Psoas muscle (tissue), 8 donors: Measurements from ENCODE around the gene DLG4. TPM values are rescaled to one million over a fixed set of nuclear protein-coding genes. Genes with fewer than 3 reads are reported as not detected.

Experiments used
- ATAC-seq, 4 donors: fragments of 200-7000 bp; cut with Tn5 transposase; one replicate each; pipeline ENCODE4 v1.9.1; 2020; ENCODE audit warnings: moderate library complexity in 3 of 4, mild to moderate bottlenecking in 2 of 4
- DNase-seq, 2 donors: peaks; one replicate each; pipeline ENCODE4 v3.0.0-alpha.2; 2020
- H3K27ac ChIP-seq: fragments of 200-600 bp; one replicate; pipeline ENCODE4 v1.8.0; 2022
- H3K27me3 ChIP-seq, 3 donors: fragments of 200-600 bp in 1 of 3; one replicate each; pipeline versions ENCODE4 v1.6.1 to v1.8.0; 2013 to 2022; ENCODE audit warnings: low read length in 2 of 3, mild to moderate bottlenecking in 2 of 3, moderate library complexity in 1 of 3; ENCODE audit not compliant: insufficient read depth in 3 of 3
- H3K36me3 ChIP-seq, 2 donors: fragments of 200-600 bp in 1 of 2; one replicate each; pipeline versions ENCODE4 v1.6.1 to v1.8.0; 2013 to 2022; ENCODE audit warnings: low read depth in 1 of 2, mild to moderate bottlenecking in 1 of 2, moderate library complexity in 1 of 2; ENCODE audit not compliant: insufficient read depth in 1 of 2
- H3K4me1 ChIP-seq: fragments of 200-600 bp; one replicate; pipeline ENCODE4 v1.8.0; 2022
- H3K4me3 ChIP-seq: fragments of 200-600 bp; one replicate; pipeline ENCODE4 v1.8.0; 2022; ENCODE audit warnings: mild to moderate bottlenecking
- H3K9me3 ChIP-seq: fragments of 200-600 bp; one replicate; pipeline ENCODE4 v1.8.0; 2022
- CTCF ChIP-seq: fragments of 200-600 bp; IDR thresholded peaks from one replicate; pipeline ENCODE4 v1.8.0; 2022; ENCODE audit warnings: antibody characterized with exemption
- WGBS, 3 donors: extraction: QIAGEN DNeasy Blood & Tissue Kit; methylation state at CpG; one replicate each; pipeline versions ENCODE4 v1.1.6 to v1.1.7; 2013; 5-methylcytosine and 5-hydroxymethylcytosine counted together
- intact Hi-C, 2 donors: fragments of 100-400 bp; cut with DNase I; formaldehyde crosslinking; loops; one replicate each; pipeline versions ENCODE4 v1.11.0 to v1.14.2; 2022
- polyA plus RNA-seq, 3 donors: library from polyadenylated mRNA; stranded (reverse); fragments of 200-250 nt; gene quantifications; one replicate each; pipeline ENCODE4 v1.2.3, GENCODE V29; 2013
- total RNA-seq, 4 donors: library from RNA; stranded (reverse); fragmentation: NEBNext Ultra II Directional in 2 of 4; extraction: Animal tissue kit (Norgen Biotek cat#: 25700) in 2 of 4; gene quantifications; one replicate each; pipeline versions ENCODE4 v1.2.1 to v1.2.4, GENCODE V29; 2021 to 2023
- donor health status: healthy with polysubstance abuse.
- donor health status: DM: no; HTN: no; CAD: no; lungs with moderate emphysema.
- donor health status: Bipolar disorder and iron deficiency.
- donor health status: healthy.
- donor health status: DM: yes; HTN: yes; CAD: no.
- donor health status: DM: no; HTN: no; CAD: no.
- donor health status: DM: no; HTN: no; CAD: no.
- donor health status: DM: yes; HTN: yes; CAD: no.

Gene DLG4
- total and polyA plus RNA-seq, 7 donors, result 1.5 to 8.9 (median 5.0) TPM

DNA sequence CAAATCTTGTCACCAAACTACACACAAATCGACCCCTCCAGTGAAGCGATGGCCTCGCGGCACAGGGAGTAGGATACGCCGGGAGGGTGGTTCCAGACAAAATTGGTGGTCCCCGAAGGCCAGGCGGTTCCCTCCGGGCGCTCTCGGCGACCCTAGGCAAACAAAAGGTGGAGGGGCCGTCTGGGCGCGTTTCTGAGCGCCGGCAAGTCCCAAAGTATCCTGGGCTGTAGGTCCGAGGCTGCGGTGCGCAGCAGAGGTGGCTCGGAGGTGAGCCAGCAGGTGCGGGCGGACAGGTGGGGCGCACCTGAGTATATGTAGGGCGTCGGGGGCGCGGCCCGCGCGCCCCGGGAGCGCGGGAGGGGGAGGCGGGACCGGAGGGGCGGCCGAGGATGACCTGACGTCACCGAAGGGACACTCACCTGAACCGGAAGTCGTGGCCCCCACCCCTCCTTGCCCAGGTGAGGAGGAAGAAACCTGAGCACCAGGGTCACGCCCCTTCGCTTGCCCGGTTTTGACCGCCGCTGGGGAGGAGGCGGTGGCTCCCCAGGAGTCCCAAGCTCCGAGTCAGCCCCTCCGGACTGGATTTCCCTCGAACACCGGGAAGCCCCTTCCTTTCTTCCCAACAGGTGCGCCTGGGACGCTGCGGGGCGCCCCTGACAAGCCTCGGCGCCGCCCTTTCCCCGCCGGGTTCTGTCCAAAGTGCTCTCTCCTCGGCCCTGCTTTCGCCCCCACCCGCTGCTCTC lies 42.7 kb upstream of the DLG4 start, which contains the start of gene CLDN7:
CLDN7 (minus strand) TSS at position 287 of the 743 bp plus-strand sequence. CDS start 435 bp downstream, outside the sequence.
- 5 to 8% (median 7%) methylated on average over 48 to 64 of the region's 64 CpGs for WGBS, 3 donors
- H3K4me3 ChIP-seq, result peak within 1 kb of the TSS; percentile 66
- H3K4me1 ChIP-seq, result peaks cover 9% of the 10 kb centered on the region
- peaks cover 0 to 25% of the 10 kb centered on the region in 2 donors for H3K36me3 ChIP-seq
- intact Hi-C loops, result loop anchor here in 1 of 2 donors (10.0 kb wide), 1 partner anchor 82 kb away; no protein-coding TSS in a partner anchor
- H3K27ac ChIP-seq, result no peak within 1 kb of the TSS
- TF ChIP-seq CTCF, result no peak
- DNase-seq (no peak), ATAC-seq (no peak)
- H3K9me3 ChIP-seq, result no peaks in the 10 kb centered on the region
- H3K27me3 ChIP-seq, result peaks cover 0 to 50% (median 21%) of the 10 kb centered on the region in 3 donors

DNA sequence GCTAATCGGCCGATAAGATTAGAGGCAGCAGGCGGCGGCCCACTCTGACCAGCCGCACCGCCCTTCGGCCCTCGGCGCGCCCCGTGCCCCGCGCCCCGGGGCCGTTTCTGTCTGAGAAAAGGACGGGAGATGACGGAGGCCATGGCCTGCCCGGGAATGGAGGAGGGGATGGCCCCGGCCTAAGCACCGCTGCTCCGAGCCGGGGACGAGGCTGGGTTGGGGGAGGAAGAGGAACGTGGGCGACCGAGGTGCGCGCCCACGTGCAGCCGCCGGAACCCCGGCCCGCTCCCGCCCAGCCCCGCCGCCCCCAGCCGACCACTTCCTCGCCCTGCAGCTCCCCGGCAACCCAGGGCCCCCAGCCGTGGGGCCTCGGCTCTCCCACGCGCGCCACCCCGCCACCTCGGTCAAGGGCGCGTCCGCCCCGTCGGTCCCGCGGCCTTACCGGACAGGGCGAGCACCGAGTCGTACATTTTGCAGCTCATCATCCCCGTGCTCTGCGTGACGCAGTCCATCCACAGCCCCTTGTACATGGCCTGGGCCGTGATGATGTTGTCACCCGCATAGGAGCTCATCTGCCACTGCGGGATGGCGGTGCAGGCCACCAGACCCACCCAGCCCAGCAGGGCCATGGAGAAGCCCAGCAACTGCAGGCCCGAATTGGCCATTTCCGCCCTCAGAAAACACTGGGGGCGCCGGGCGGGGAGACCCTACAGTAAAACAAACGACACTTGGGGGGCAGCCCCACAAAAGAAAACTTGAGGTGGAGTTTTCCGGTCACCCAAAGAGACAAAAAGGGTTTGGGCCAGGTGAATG lies 41.9 kb upstream of the DLG4 start:
- Histone ChIP-seq H3K4me1 (peaks cover 9% of the 10 kb centered on the region), H3K27ac (no peak overlapping the region), H3K4me3 (peak overlapping the region; percentile 66), H3K9me3 (no peaks in the 10 kb centered on the region), H3K36me3 (peaks cover 0 to 33% of the 10 kb centered on the region in 2 donors), H3K27me3 (peaks cover 0 to 50% (median 21%) of the 10 kb centered on the region in 3 donors)
- no peak for DNase-seq
- no peak for TF ChIP-seq CTCF
- intact Hi-C loops, result loop anchor here in 1 of 2 donors (10.0 kb wide), 1 partner anchor 83 kb away; no protein-coding TSS in a partner anchor
- peak; percentile 14 to 46 (median 28) for ATAC-seq
- WGBS, 3 donors, result 11 to 21% (median 15%) methylated on average over 44 to 71 of the region's 71 CpGs

DNA sequence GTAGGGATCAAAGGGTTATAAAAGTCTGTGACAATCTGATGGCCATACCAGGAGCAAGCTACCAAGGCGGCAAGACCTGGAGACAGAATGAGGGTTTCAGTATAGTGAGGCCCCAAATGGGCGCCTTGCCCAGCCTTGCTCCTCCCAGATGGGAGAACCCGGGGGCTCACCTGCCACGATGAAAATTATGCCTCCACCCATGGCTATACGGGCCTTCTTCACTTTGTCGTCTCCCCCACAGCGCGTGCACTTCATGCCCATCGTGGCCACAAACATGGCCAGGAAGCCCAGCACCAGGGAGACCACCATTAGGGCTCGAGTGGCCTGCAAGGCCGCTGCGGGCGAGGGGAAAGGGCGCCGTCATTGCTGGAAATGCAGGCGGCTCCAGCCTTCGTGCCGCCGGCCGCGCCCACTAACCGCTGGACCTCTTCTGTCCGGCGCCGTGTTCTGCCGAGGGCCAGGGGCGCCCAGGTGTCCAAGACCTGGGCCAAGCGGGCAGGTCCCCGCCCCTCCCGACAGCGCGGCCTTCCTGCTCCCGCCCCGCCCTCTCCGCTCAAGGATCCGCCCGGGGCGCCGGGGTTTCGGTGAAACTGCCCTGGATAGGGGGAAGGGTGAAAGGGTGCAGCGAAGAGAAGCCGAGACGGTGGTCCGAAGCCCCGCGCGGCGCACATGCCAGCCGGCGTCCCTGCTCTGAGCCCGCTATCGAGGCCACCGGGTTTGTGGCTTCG lies 41.2 kb upstream of the DLG4 start:
- intact Hi-C loops, result loop anchor here in 1 of 2 donors (10.0 kb wide), 1 partner anchor 84 kb away; no protein-coding TSS in a partner anchor
- H3K27ac ChIP-seq, result no peak overlapping the region
- DNase-seq, result peak in 1 of 2 donors; percentile 70

More for the DNA sequence above, 41.2 kb upstream of the DLG4 start:
- Histone ChIP-seq H3K27me3 (peaks cover 0 to 50% (median 21%) of the 10 kb centered on the region in 3 donors), H3K4me3 (peak overlapping the region; percentile 66), H3K9me3 (no peaks in the 10 kb centered on the region), H3K4me1 (peaks cover 9% of the 10 kb centered on the region), H3K36me3 (peaks cover 0 to 40% of the 10 kb centered on the region in 2 donors)
- TF ChIP-seq CTCF, result no peak
- 6 to 9% (median 8%) methylated on average over 50 to 54 of the region's 54 CpGs for WGBS, 3 donors
- peak; percentile 61 to 65 (median 63) for ATAC-seq
